GM10248 (cell line): ENCODE measurements around the gene WT1.
A peak's percentile ranks its signal among the peaks of the same experiment; 100 is the strongest.

Source experiments
- CTCF ChIA-PET: fragments of 300-600 bp; sonication (Branson Sonifier 250); formaldehyde crosslinking; extraction: SDS; loops from one replicate; lab custom pipeline; 2021; ENCODE audit warnings: antibody characterized with exemption; lab: Yijun Ruan, JAX
- POLR2A ChIA-PET: fragments of 350-650 bp; sonication (Branson Sonifier 250); formaldehyde crosslinking; extraction: SDS; loops from one replicate; lab custom pipeline; 2020; ENCODE audit warnings: antibody characterized with exemption; lab: Yijun Ruan, JAX
- DNase-seq: peaks from one replicate; pipeline ENCODE4 v3.0.0; 2012; ENCODE audit errors: extremely low spot score
- TF ChIP-seq, protein P1 (sequence below): IDR thresholded peaks from 2 replicates; pipeline ENCODE4 v1.5.1; 2012; ENCODE audit warnings: mild to moderate bottlenecking, low read depth; ENCODE audit errors: extremely low read depth, missing control alignments, control extremely low read depth

The WT1 gene

GRCh38 chr11:32450372-32450771 lies 15.0 kb upstream of the WT1 start:
- TF ChIP-seq, protein P1, sequence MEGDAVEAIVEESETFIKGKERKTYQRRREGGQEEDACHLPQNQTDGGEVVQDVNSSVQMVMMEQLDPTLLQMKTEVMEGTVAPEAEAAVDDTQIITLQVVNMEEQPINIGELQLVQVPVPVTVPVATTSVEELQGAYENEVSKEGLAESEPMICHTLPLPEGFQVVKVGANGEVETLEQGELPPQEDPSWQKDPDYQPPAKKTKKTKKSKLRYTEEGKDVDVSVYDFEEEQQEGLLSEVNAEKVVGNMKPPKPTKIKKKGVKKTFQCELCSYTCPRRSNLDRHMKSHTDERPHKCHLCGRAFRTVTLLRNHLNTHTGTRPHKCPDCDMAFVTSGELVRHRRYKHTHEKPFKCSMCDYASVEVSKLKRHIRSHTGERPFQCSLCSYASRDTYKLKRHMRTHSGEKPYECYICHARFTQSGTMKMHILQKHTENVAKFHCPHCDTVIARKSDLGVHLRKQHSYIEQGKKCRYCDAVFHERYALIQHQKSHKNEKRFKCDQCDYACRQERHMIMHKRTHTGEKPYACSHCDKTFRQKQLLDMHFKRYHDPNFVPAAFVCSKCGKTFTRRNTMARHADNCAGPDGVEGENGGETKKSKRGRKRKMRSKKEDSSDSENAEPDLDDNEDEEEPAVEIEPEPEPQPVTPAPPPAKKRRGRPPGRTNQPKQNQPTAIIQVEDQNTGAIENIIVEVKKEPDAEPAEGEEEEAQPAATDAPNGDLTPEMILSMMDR: no peak
- CTCF ChIA-PET: interaction anchor here (1.0 kb wide), 1 partner anchor 16 kb away, joined by 3 read pairs; no protein-coding TSS in a partner anchor
- POLR2A ChIA-PET: no interaction called here
- no peak for DNase-seq

- no peak for DNase-seq
- TF ChIP-seq, protein P1: peak; percentile 8
- POLR2A ChIA-PET: no interaction called here
- CTCF ChIA-PET: interaction anchor here (1.4 kb wide), 1 partner anchor 340 kb away, joined by 4 read pairs; no protein-coding TSS in a partner anchor
Measured at GRCh38 chr11:32448232-32448631, 12.9 kb upstream of the WT1 start.

- CTCF ChIA-PET: interaction anchor here (1.4 kb wide), 1 partner anchor 341 kb away, joined by 4 read pairs; no protein-coding TSS in a partner anchor
- POLR2A ChIA-PET: no interaction called here
- DNase-seq: no peak
- TF ChIP-seq, protein P1: no peak
Measured at GRCh38 chr11:32447252-32447651, 11.9 kb upstream of the WT1 start.

GRCh38 chr11:32446227-32446626 lies 10.9 kb upstream of the WT1 start:
- CTCF ChIA-PET: no interaction called here
- TF ChIP-seq, protein P1: no peak
- no peak for DNase-seq
- POLR2A ChIA-PET: no interaction called here

- CTCF ChIA-PET: no interaction called here
Measured at GRCh38 chr11:32444186-32444585, 8.8 kb upstream of the WT1 start.

GRCh38 chr11:32440916-32441315 lies 5.6 kb upstream of the WT1 start:
- no peak for DNase-seq
- ChIA-PET POLR2A (no interaction called here), CTCF (interaction anchor here (0.9 kb wide), 1 partner anchor 29 kb away, joined by 3 read pairs; no protein-coding TSS in a partner anchor)
- TF ChIP-seq, protein P1: no peak

More at GRCh38 chr11:32444186-32444585, 8.8 kb upstream of the WT1 start:
- POLR2A ChIA-PET: no interaction called here
- TF ChIP-seq, protein P1: no peak
- no peak for DNase-seq

- no peak for DNase-seq
- ChIA-PET CTCF (interaction anchor here (0.9 to 1.4 kb wide), 2 partner anchors 10 to 29 kb away, joined by 3 to 4 read pairs; no protein-coding TSS in a partner anchor), POLR2A (no interaction called here)
- TF ChIP-seq, protein P1: no peak
Measured at GRCh38 chr11:32440312-32440908, 5.1 kb upstream of the WT1 start.
